ENCODE measurements around the gene NME2.

The NME2 gene

GRCh38 chr17:51149163-51149562 is 17.0 kb upstream of the NME2 start:
- Histone ChIP-seq H3K9ac (ENCODE audit: low read length) (no peak overlapping the region), H2AFZ (ENCODE audit: low read depth, low read length) (no peak overlapping the region), H3K79me2 (ENCODE audit: low read length) (peaks cover 8% of the 10 kb centered on the region), H3K4me2 (ENCODE audit: low read length) (no peak overlapping the region), H3K27me3 (ENCODE audit: low read depth, low read length) (no peaks in the 10 kb centered on the region), H3K27ac (ENCODE audit: low read length) (no peak overlapping the region), H4K20me1 (ENCODE audit: insufficient read depth, low read length) (no peaks in the 10 kb centered on the region), H3K9me3 (ENCODE audit: insufficient read depth, low read length) (no peaks in the 10 kb centered on the region), H3K4me1 (ENCODE audit: low read length) (peaks cover 13% of the 10 kb centered on the region), H3K4me3 (ENCODE audit: low read length) (no peak overlapping the region), H3K36me3 (replicated peaks; ENCODE audit: low read depth, low read length) (no peaks in the 10 kb centered on the region)
- no peak for TF ChIP-seq EZH2phosphoT487 (IDR thresholded peaks at IDR 0.05; ENCODE audit: low read depth)
- no peak for TF ChIP-seq CTCF (IDR thresholded peaks at IDR 0.05; ENCODE audit: low read depth, low read length)

DNA sequence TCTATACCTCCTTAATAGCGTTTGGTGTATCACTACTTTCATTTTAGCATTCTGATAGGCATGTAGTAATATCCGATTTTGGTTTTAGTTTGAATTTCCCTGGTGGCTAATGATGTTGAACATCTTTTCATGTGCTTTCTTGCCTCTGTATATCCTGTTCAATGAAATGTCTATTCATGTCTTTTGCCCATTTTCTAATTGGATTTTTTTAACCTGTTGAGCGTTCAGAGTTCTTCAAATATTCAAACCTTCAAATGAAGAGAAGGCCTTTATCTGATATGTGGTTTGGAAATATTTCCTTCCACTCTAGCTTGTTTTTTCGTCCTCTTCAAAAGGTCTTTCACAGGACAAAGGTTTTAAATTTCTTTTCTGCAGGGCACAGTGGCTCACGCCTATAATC is 15.3 kb upstream of the NME2 start:
- Histone ChIP-seq H3K4me2 (ENCODE audit: low read length) (no peak overlapping the region), H3K79me2 (ENCODE audit: low read length) (peaks cover 26% of the 10 kb centered on the region), H2AFZ (ENCODE audit: low read depth, low read length) (no peak overlapping the region), H3K9ac (ENCODE audit: low read length) (no peak overlapping the region), H3K27me3 (ENCODE audit: low read depth, low read length) (no peaks in the 10 kb centered on the region), H3K9me3 (ENCODE audit: insufficient read depth, low read length) (no peaks in the 10 kb centered on the region), H3K36me3 (replicated peaks; ENCODE audit: low read depth, low read length) (peaks cover 6% of the 10 kb centered on the region), H4K20me1 (ENCODE audit: insufficient read depth, low read length) (no peaks in the 10 kb centered on the region), H3K27ac (ENCODE audit: low read length) (no peak overlapping the region), H3K4me3 (ENCODE audit: low read length) (no peak overlapping the region), H3K4me1 (ENCODE audit: low read length) (peaks cover 27% of the 10 kb centered on the region)
- TF ChIP-seq EZH2phosphoT487 (IDR thresholded peaks at IDR 0.05; ENCODE audit: low read depth) = no peak
- TF ChIP-seq CTCF (IDR thresholded peaks at IDR 0.05; ENCODE audit: low read depth, low read length) = no peak

- H3K27me3 ChIP-seq (ENCODE audit: low read depth, low read length) = no peaks in the 10 kb centered on the region
- peak overlapping the region; percentile 75 for H3K9ac ChIP-seq (ENCODE audit: low read length)
- no peak for TF ChIP-seq EZH2phosphoT487 (IDR thresholded peaks at IDR 0.05; ENCODE audit: low read depth)
- TF ChIP-seq CTCF (IDR thresholded peaks at IDR 0.05; ENCODE audit: low read depth, low read length) = no peak
- no peaks in the 10 kb centered on the region for H3K9me3 ChIP-seq (ENCODE audit: insufficient read depth, low read length)
- peaks cover 17% of the 10 kb centered on the region for H3K36me3 ChIP-seq (replicated peaks; ENCODE audit: low read depth, low read length)
- peaks cover 45% of the 10 kb centered on the region for H3K79me2 ChIP-seq (ENCODE audit: low read length)
- peak overlapping the region; percentile 83 for H3K4me3 ChIP-seq (ENCODE audit: low read length)
- H3K4me1 ChIP-seq (ENCODE audit: low read length) = peaks cover 22% of the 10 kb centered on the region
- no peaks in the 10 kb centered on the region for H4K20me1 ChIP-seq (ENCODE audit: insufficient read depth, low read length)
- peak overlapping the region; percentile 65 for H3K27ac ChIP-seq (ENCODE audit: low read length)
- H3K4me2 ChIP-seq (ENCODE audit: low read length) = peak overlapping the region; percentile 82
- H2AFZ ChIP-seq (ENCODE audit: low read depth, low read length) = peak overlapping the region; percentile 97
These were observed 13.4 kb upstream of the NME2 start for GRCh38 chr17:51152766-51153209.

GRCh38 chr17:51153210-51154072 is 12.8 kb upstream of the NME2 start, which contains the start of gene NME1:
Gene NME1 (plus strand): TSS chr17:51153559. CDS start chr17:51155655, 2,096 bp downstream.
- Histone ChIP-seq H4K20me1 (ENCODE audit: insufficient read depth, low read length) (no peaks in the 10 kb centered on the region), H3K4me2 (ENCODE audit: low read length) (peak within 1 kb of the TSS; percentile 95), H3K4me3 (ENCODE audit: low read length) (peak within 1 kb of the TSS; percentile 94), H3K36me3 (replicated peaks; ENCODE audit: low read depth, low read length) (peaks cover 19% of the 10 kb centered on the region), H2AFZ (ENCODE audit: low read depth, low read length) (peak within 1 kb of the TSS; percentile 97), H3K27ac (ENCODE audit: low read length) (peak within 1 kb of the TSS; percentile 65), H3K79me2 (ENCODE audit: low read length) (peaks cover 51% of the 10 kb centered on the region), H3K9me3 (ENCODE audit: insufficient read depth, low read length) (no peaks in the 10 kb centered on the region), H3K4me1 (ENCODE audit: low read length) (peaks cover 19% of the 10 kb centered on the region), H3K9ac (ENCODE audit: low read length) (peak within 1 kb of the TSS; percentile 85), H3K27me3 (ENCODE audit: low read depth, low read length) (no peaks in the 10 kb centered on the region)
- TF ChIP-seq EZH2phosphoT487 (IDR thresholded peaks at IDR 0.05; ENCODE audit: low read depth) (no peak), CTCF (IDR thresholded peaks at IDR 0.05; ENCODE audit: low read depth, low read length) (peak; percentile 89)
